HK-2 (cell line): ENCODE data around the gene MICU2.

ENCODE experiments used
- DNase-seq: peaks from one replicate; pipeline ENCODE4 v3.0.0-alpha.2; 2018; ENCODE audit not compliant: unreplicated experiment

MICU2 gene

GRCh38 chr13:21546372-21546771, 57.6 kb downstream of the MICU2 start:
- DNase-seq = no peak

- DNase-seq = no peak
Measured at GRCh38 chr13:21544515-21544914, 59.5 kb downstream of the MICU2 start.

GRCh38 chr13:21542563-21542962, 61.4 kb downstream of the MICU2 start:
- DNase-seq = no peak

GRCh38 chr13:21541980-21542379, 62.0 kb downstream of the MICU2 start:
- DNase-seq = no peak

- no peak for DNase-seq
Measured at GRCh38 chr13:21541271-21541670, 62.7 kb downstream of the MICU2 start.

- no peak for DNase-seq
Measured at GRCh38 chr13:21539687-21540086, 64.3 kb downstream of the MICU2 start.

- no peak for DNase-seq
Measured at GRCh38 chr13:21538753-21539152, 65.2 kb downstream of the MICU2 start.

- DNase-seq = no peak
Measured at GRCh38 chr13:21538280-21538679, 65.7 kb downstream of the MICU2 start.

GRCh38 chr13:21537105-21537504, 66.9 kb downstream of the MICU2 start:
- no peak for DNase-seq

- no peak for DNase-seq
Measured at GRCh38 chr13:21534760-21535159, 69.2 kb downstream of the MICU2 start.

GRCh38 chr13:21531455-21531854, 72.5 kb downstream of the MICU2 start:
- no peak for DNase-seq

- DNase-seq = no peak
Measured at GRCh38 chr13:21530656-21531055, 73.3 kb downstream of the MICU2 start.

- no peak for DNase-seq
Measured at GRCh38 chr13:21529146-21529893, 74.7 kb downstream of the MICU2 start.

- no peak for DNase-seq
Measured at GRCh38 chr13:21528616-21529015, 75.4 kb downstream of the MICU2 start.

GRCh38 chr13:21526707-21527540, 77.0 kb downstream of the MICU2 start:
- DNase-seq = no peak

- DNase-seq = no peak
Measured at GRCh38 chr13:21522847-21523246, 81.1 kb downstream of the MICU2 start.

GRCh38 chr13:21522130-21522529, 81.8 kb downstream of the MICU2 start:
- DNase-seq = no peak

- no peak for DNase-seq
Measured at GRCh38 chr13:21518617-21519144, 85.3 kb downstream of the MICU2 start.

- no peak for DNase-seq
Measured at GRCh38 chr13:21517576-21517975, 86.4 kb downstream of the MICU2 start.

GRCh38 chr13:21516805-21517204, 87.2 kb downstream of the MICU2 start:
- no peak for DNase-seq

GRCh38 chr13:21511849-21512248, 92.1 kb downstream of the MICU2 start:
- no peak for DNase-seq

- DNase-seq = no peak
Measured at GRCh38 chr13:21504379-21504778, 99.6 kb downstream of the MICU2 start.

GRCh38 chr13:21501686-21502085, 102.3 kb downstream of the MICU2 start:
- no peak for DNase-seq
